Suprapubic skin (tissue), 4 donors: ENCODE measurements around the gene RAB40A.
"Not testable (repeated sequence)": the region's sequence is repeated elsewhere in the genome, so short reads cannot be mapped to it uniquely, and the experiment has no call there.

ENCODE experiments used
- EP300 ChIP-seq: sonication (generic); formaldehyde crosslinking; IDR thresholded peaks from one replicate; pipeline ENCODE4 v1.6.1; 2017; ENCODE audit warnings: antibody characterized with exemption
- POLR2A ChIP-seq, 2 donors: fragments of 450-650 bp; IDR thresholded peaks; one replicate each; pipeline ENCODE4 v1.6.1; 2017; ENCODE audit warnings: antibody characterized with exemption in 2 of 2, mild to moderate bottlenecking in 2 of 2, moderate library complexity in 2 of 2
- POLR2AphosphoS5 ChIP-seq, 3 donors: sonication (generic); formaldehyde crosslinking; IDR thresholded peaks; one replicate each; pipeline ENCODE4 v1.6.1; 2017; ENCODE audit warnings: antibody characterized with exemption in 3 of 3
- TF ChIP-seq, protein P1 (sequence below), 2 donors: fragments of 200-600 bp in 1 of 2; fragments of 450-650 bp in 1 of 2; sonication (generic) in 1 of 2; IDR thresholded peaks; one replicate each; pipeline ENCODE4 v1.5.1; 2016 to 2019; ENCODE audit warnings: antibody characterized with exemption in 2 of 2, mild to moderate bottlenecking in 1 of 2, moderate library complexity in 1 of 2

DNA sequence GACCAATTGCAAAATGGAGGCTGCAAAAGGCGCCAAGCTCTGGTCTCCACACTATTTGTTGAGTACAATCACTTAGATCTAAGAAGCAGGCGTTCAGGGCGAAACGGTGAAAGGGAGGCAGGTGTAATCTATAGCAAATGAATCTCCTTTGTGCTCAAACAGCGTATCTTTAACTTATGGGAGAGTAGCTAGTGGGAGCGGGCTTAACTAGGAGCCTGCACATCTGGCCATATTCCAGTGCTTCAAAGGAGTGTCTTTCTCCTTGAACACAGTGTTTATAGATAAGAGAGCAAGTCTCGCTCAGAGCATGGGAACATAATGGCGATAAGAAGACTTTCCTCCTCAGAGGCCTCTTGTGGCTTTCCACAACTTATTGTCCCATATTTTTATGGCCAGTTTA, 49.3 kb downstream of the RAB40A start:
- TF ChIP-seq, protein P1, sequence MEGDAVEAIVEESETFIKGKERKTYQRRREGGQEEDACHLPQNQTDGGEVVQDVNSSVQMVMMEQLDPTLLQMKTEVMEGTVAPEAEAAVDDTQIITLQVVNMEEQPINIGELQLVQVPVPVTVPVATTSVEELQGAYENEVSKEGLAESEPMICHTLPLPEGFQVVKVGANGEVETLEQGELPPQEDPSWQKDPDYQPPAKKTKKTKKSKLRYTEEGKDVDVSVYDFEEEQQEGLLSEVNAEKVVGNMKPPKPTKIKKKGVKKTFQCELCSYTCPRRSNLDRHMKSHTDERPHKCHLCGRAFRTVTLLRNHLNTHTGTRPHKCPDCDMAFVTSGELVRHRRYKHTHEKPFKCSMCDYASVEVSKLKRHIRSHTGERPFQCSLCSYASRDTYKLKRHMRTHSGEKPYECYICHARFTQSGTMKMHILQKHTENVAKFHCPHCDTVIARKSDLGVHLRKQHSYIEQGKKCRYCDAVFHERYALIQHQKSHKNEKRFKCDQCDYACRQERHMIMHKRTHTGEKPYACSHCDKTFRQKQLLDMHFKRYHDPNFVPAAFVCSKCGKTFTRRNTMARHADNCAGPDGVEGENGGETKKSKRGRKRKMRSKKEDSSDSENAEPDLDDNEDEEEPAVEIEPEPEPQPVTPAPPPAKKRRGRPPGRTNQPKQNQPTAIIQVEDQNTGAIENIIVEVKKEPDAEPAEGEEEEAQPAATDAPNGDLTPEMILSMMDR (IDR thresholded peaks at IDR 0.05): not testable (repeated sequence)
- not testable (repeated sequence) for TF ChIP-seq POLR2AphosphoS5 (IDR thresholded peaks at IDR 0.05); EP300; POLR2A (IDR thresholded peaks at IDR 0.05)
